ENCODE measurements around the gene SOAT2. TPM values are rescaled to one million over a fixed set of nuclear protein-coding genes. Genes with fewer than 3 reads are reported as not detected.

Gene SOAT2
- 1 to 10 TPM; 1.4 to 1.5 TPM for total RNA-seq

GRCh38 chr12:53102883-53103807 is at the start of gene SOAT2:
TSS of gene SOAT2 (plus strand) at chr12:53103486. CDS start at chr12:53103578, 92 bp downstream.
- POLR2A ChIA-PET = interaction anchor here (0.8 to 3.1 kb wide), 18 partner anchors 8 to 276 kb away, joined by 3 to 27 read pairs (median 3); partner anchors contain the start of genes EIF4B and SPRYD3
- Mint-ChIP-seq H3K27me3 (no peaks in the 10 kb centered on the region), H3K4me3 (peak within 1 kb of the TSS; percentile 8)

GRCh38 chr12:53054112-53054878 is 49.0 kb upstream of the SOAT2 start:
- Mint-ChIP-seq H3K4me3 (peak overlapping the region; percentile 87), H3K27ac (peak overlapping the region; percentile 77)
- CTCF ChIA-PET = interaction anchor here (0.6 to 5.3 kb wide), 19 partner anchors 12 to 1126 kb away, joined by 3 to 47 read pairs (median 4); partner anchors contain the start of genes EIF4B, ESPL1, SOAT2 and SPRYD3

More at GRCh38 chr12:53102883-53103807, at the start of gene SOAT2:
- peak; percentile 64 for DNase-seq
- peaks cover 57% of the 10 kb centered on the region for H3K4me1 Mint-ChIP-seq
- no peaks in the 10 kb centered on the region for H3K9me3 Mint-ChIP-seq
- CTCF ChIA-PET = interaction anchor here (0.7 to 10.6 kb wide), 20 partner anchors 10 to 318 kb away, joined by 3 to 236 read pairs (median 4); partner anchors contain the start of genes AAAS, PFDN5 and SPRYD3
- no peaks in the 10 kb centered on the region for H3K36me3 Mint-ChIP-seq (ENCODE audit: low read depth)
- H3K27ac Mint-ChIP-seq = peak within 1 kb of the TSS; percentile 69

DNA sequence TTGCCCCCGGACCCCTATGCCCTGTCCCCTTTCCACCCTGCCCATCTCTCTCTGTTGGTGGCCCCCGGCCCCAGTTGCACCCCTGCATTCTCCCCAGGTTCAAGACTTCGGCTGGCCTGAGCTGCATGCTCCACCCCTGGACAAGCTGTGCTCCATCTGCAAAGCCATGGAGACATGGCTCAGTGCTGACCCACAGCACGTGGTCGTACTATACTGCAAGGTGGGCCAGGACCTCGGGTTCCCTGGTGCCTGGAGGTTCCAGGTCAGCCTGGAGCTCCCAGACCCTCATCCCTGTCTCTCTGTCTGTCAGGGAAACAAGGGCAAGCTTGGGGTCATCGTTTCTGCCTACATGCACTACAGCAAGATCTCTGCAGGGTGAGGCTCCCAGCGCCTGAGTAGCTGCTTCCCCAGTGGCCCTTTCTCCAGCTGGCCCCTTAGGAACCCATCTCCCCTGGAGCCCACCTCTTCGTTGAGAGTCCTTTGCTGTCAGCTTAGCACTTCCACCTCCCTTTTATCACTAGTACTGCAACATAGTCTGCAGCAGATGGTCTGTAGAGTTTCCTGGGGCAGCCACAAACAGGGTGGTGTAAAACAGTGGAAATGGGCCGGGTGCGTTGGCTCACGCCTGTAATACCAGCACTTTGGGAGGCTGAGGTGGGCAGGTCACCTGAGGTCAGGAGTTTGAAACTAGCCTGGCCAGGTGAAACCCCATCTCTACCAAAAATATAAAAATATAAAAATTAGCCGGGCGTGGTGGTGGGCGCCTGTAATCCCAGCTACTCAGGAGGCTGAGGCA is 47.6 kb upstream of the SOAT2 start:
- ChIA-PET CTCF (interaction anchor here (0.6 to 5.3 kb wide), 6 partner anchors 8 to 143 kb away, joined by 3 to 47 read pairs (median 7); partner anchors contain the start of genes SOAT2 and SPRYD3), POLR2A (interaction anchor here (1.2 to 2.5 kb wide), 3 partner anchors 10 to 47 kb away, joined by 3 to 12 read pairs (median 4); partner anchors contain the start of gene SOAT2)
- Mint-ChIP-seq H3K4me3 (peak overlapping the region; percentile 18), H3K4me1 (peaks cover 14% of the 10 kb centered on the region), H3K27me3 (no peaks in the 10 kb centered on the region), H3K27ac (no peak overlapping the region), H3K36me3 (ENCODE audit: low read depth) (no peaks in the 10 kb centered on the region), H3K9me3 (no peaks in the 10 kb centered on the region)
- DNase-seq = no peak

More at GRCh38 chr12:53054112-53054878, 49.0 kb upstream of the SOAT2 start:
- peak; percentile 94 for DNase-seq
- H3K9me3 Mint-ChIP-seq = no peaks in the 10 kb centered on the region
- no peaks in the 10 kb centered on the region for H3K36me3 Mint-ChIP-seq (ENCODE audit: low read depth)
- POLR2A ChIA-PET = interaction anchor here (0.9 to 2.5 kb wide), 10 partner anchors 9 to 271 kb away, joined by 3 to 12 read pairs (median 4); partner anchors contain the start of genes EIF4B, ESPL1 and SPRYD3
- no peaks in the 10 kb centered on the region for H3K27me3 Mint-ChIP-seq
- peaks cover 14% of the 10 kb centered on the region for H3K4me1 Mint-ChIP-seq

DNA sequence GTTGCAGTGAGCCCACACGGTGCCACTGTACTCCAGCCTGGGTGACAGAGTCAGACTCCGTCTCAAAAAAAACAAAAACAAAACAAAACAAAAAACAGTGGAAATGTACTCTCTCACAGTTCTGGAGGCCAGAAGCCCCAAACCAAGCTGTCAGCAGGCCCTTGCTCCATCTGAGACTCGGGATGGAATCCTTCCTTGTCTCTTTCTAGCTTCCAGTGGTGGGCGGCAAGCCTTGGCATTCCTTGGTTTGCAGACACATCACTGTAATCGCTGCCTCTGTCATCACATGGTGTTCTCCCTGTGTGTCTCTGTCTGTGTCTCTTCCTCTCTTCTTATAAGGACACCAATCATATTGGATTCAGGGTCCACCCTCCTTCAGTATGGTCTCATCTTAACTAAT is 47.0 kb upstream of the SOAT2 start:
- H3K9me3 Mint-ChIP-seq = no peaks in the 10 kb centered on the region
- no peaks in the 10 kb centered on the region for H3K36me3 Mint-ChIP-seq (ENCODE audit: low read depth)
- CTCF ChIA-PET = interaction anchor here (1.3 to 5.3 kb wide), 2 partner anchors 9 to 10 kb away, joined by 3 to 47 read pairs; no protein-coding TSS in a partner anchor
- no peak overlapping the region for H3K27ac Mint-ChIP-seq
- H3K4me3 Mint-ChIP-seq = no peak overlapping the region
- no peak for DNase-seq
- POLR2A ChIA-PET = interaction anchor here (1.5 kb wide), 1 partner anchor 47 kb away, joined by 4 read pairs; the partner anchor contains the start of gene SOAT2
- no peaks in the 10 kb centered on the region for H3K27me3 Mint-ChIP-seq
- H3K4me1 Mint-ChIP-seq = peaks cover 14% of the 10 kb centered on the region

- CTCF ChIA-PET = interaction anchor here (1.1 to 5.3 kb wide), 2 partner anchors 9 kb away, joined by 5 to 47 read pairs; no protein-coding TSS in a partner anchor
- Mint-ChIP-seq H3K36me3 (ENCODE audit: low read depth) (no peaks in the 10 kb centered on the region), H3K9me3 (no peaks in the 10 kb centered on the region), H3K4me1 (peaks cover 14% of the 10 kb centered on the region), H3K27me3 (no peaks in the 10 kb centered on the region), H3K27ac (no peak overlapping the region), H3K4me3 (no peak overlapping the region)
- no peak for DNase-seq
- POLR2A ChIA-PET = interaction anchor here (1.0 to 1.5 kb wide), 3 partner anchors 9 to 46 kb away, joined by 4 to 5 read pairs (median 4); partner anchors contain the start of gene SOAT2
Observed at GRCh38 chr12:53056901-53057300, 46.4 kb upstream of the SOAT2 start.

GRCh38 chr12:53057816-53058500 is 45.3 kb upstream of the SOAT2 start:
- Mint-ChIP-seq H3K9me3 (no peaks in the 10 kb centered on the region), H3K27me3 (no peaks in the 10 kb centered on the region), H3K4me3 (no peak overlapping the region), H3K27ac (no peak overlapping the region), H3K36me3 (ENCODE audit: low read depth) (no peaks in the 10 kb centered on the region), H3K4me1 (peaks cover 14% of the 10 kb centered on the region)
- ChIA-PET POLR2A (interaction anchor here (1.0 to 2.0 kb wide), 3 partner anchors 8 to 28 kb away, joined by 4 to 5 read pairs (median 5); no protein-coding TSS in a partner anchor), CTCF (interaction anchor here (0.6 to 5.3 kb wide), 4 partner anchors 8 to 21 kb away, joined by 3 to 47 read pairs (median 4); partner anchors contain the start of gene SPRYD3)
- no peak for DNase-seq

GRCh38 chr12:53058674-53059433 is 44.4 kb upstream of the SOAT2 start:
- Mint-ChIP-seq H3K9me3 (no peaks in the 10 kb centered on the region), H3K27ac (no peak overlapping the region), H3K4me1 (peaks cover 10% of the 10 kb centered on the region), H3K4me3 (no peak overlapping the region), H3K36me3 (ENCODE audit: low read depth) (peaks cover under 1% of the 10 kb centered on the region), H3K27me3 (no peaks in the 10 kb centered on the region)
- ChIA-PET CTCF (no interaction called here), POLR2A (interaction anchor here (2.0 kb wide), 1 partner anchor 11 kb away, joined by 5 read pairs; no protein-coding TSS in a partner anchor)
- no peak for DNase-seq

DNA sequence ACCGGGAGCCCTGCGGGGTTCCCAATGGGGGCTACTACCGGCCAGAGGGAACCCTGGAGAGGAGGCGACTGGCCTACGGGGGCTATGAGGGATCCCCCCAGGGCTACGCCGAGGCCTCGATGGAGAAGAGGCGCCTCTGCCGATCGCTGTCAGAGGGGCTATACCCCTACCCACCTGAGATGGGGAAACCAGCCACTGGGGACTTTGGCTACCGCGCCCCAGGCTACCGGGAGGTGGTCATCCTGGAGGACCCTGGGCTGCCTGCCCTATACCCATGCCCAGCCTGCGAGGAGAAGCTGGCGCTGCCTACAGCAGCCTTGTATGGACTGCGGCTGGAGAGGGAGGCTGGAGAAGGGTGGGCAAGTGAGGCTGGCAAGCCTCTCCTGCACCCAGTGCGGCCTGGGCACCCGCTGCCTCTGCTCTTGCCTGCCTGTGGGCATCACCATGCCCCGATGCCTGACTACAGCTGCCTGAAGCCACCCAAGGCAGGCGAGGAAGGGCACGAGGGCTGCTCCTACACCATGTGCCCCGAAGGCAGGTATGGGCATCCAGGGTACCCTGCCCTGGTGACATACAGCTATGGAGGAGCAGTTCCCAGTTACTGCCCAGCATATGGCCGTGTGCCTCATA is 43.7 kb upstream of the SOAT2 start:
- Mint-ChIP-seq H3K27me3 (no peaks in the 10 kb centered on the region), H3K27ac (no peak overlapping the region), H3K9me3 (no peaks in the 10 kb centered on the region), H3K4me3 (no peak overlapping the region), H3K4me1 (peaks cover 5% of the 10 kb centered on the region), H3K36me3 (ENCODE audit: low read depth) (peaks cover 4% of the 10 kb centered on the region)
- DNase-seq = no peak
- ChIA-PET POLR2A (interaction anchor here (0.9 kb wide), 1 partner anchor 11 kb away, joined by 3 read pairs; no protein-coding TSS in a partner anchor), CTCF (interaction anchor here (0.6 kb wide), 1 partner anchor 686 kb away, joined by 3 read pairs; no protein-coding TSS in a partner anchor)

DNA sequence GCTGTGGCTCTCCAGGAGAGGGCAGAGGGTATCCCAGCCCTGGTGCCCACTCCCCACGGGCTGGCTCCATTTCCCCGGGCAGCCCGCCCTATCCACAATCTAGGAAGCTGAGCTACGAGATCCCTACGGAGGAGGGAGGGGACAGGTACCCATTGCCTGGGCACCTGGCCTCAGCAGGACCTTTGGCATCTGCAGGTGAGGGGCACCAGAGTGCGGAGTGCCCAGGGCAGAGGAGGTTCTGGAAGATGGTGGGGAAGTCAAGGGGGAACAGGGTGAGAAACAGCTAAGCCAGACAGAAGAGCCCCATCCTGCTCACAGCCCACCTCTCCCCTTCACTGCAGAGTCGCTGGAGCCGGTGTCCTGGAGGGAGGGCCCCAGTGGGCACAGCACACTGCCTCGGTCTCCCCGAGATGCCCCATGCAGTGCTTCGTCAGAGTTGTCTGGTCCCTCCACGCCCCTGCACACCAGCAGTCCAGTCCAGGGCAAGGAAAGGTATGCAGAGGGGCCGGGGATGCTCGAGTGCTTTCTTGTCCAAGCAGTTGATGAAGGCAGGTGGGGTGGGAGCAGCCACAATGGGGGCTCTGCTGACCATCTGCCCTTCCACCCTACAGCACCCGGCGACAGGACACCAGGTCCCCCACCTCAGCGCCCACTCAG is 43.1 kb upstream of the SOAT2 start:
- no peaks in the 10 kb centered on the region for H3K27me3 Mint-ChIP-seq
- peaks cover 11% of the 10 kb centered on the region for H3K36me3 Mint-ChIP-seq (ENCODE audit: low read depth)
- ChIA-PET POLR2A (interaction anchor here (0.9 kb wide), 2 partner anchors 11 to 17 kb away, joined by 3 read pairs; no protein-coding TSS in a partner anchor), CTCF (interaction anchor here (0.6 kb wide), 1 partner anchor 687 kb away, joined by 3 read pairs; no protein-coding TSS in a partner anchor)
- H3K9me3 Mint-ChIP-seq = no peaks in the 10 kb centered on the region
- H3K27ac Mint-ChIP-seq = no peak overlapping the region
- no peak for DNase-seq
- peaks cover 2% of the 10 kb centered on the region for H3K4me1 Mint-ChIP-seq
- no peak overlapping the region for H3K4me3 Mint-ChIP-seq
